Heart left ventricle (tissue), 16 donors: Measurements from ENCODE around the gene GPD1. TPM values are rescaled to one million over a fixed set of nuclear protein-coding genes. Genes with fewer than 3 reads are reported as not detected.
A peak's percentile ranks its signal among the peaks of the same experiment; 100 is the strongest.

Experiments used
- ATAC-seq, 4 donors: fragments of 200-7000 bp; cut with Tn5 transposase; one replicate each; pipeline ENCODE4 v1.9.1; 2020 to 2022; ENCODE audit warnings: moderate library complexity in 4 of 4, mild to moderate bottlenecking in 3 of 4, moderate number of reproducible peaks in 1 of 4
- DNase-seq, 5 donors: peaks; one replicate each; pipeline ENCODE4 v3.0.0-alpha.2; 2020
- H3K27ac ChIP-seq, 12 donors: fragments of 200-600 bp; sonication (generic) in 4 of 12; one replicate each; pipeline versions ENCODE4 v1.5.0 to v1.8.0; 2016 to 2022; ENCODE audit warnings: mild to moderate bottlenecking in 2 of 12
- H3K27me3 ChIP-seq, 9 donors: fragments of 200-600 bp; sonication (generic) in 2 of 9; one replicate each; pipeline versions ENCODE4 v1.5.1 to v1.8.0; 2016 to 2022; ENCODE audit warnings: mild to moderate bottlenecking in 3 of 9
- H3K36me3 ChIP-seq, 9 donors: fragments of 200-600 bp; sonication (generic) in 2 of 9; one replicate each; pipeline versions ENCODE4 v1.5.0 to v1.8.0; 2018 to 2022; ENCODE audit warnings: mild to moderate bottlenecking in 2 of 9
- H3K4me1 ChIP-seq, 12 donors: fragments of 200-600 bp; sonication (generic) in 4 of 12; one replicate each; pipeline versions ENCODE4 v1.5.0 to v1.8.0; 2016 to 2022; ENCODE audit warnings: mild to moderate bottlenecking in 3 of 12
- H3K4me3 ChIP-seq, 12 donors: fragments of 200-600 bp; sonication (generic) in 4 of 12; one replicate each; pipeline versions ENCODE4 v1.5.0 to v1.8.0; 2017 to 2022; ENCODE audit warnings: mild to moderate bottlenecking in 9 of 12, moderate library complexity in 4 of 12
- H3K9me3 ChIP-seq, 12 donors: fragments of 200-600 bp; sonication (generic) in 4 of 12; one replicate each; pipeline versions ENCODE4 v1.5.0 to v1.8.0; 2016 to 2022; ENCODE audit warnings: mild to moderate bottlenecking in 1 of 12
- POLR2A ChIP-seq, 2 donors: fragments of 450-650 bp; IDR thresholded peaks; one replicate each; pipeline ENCODE4 v1.6.1; 2017; ENCODE audit warnings: antibody characterized with exemption in 2 of 2, mild to moderate bottlenecking in 2 of 2, moderate library complexity in 2 of 2
- WGBS, 4 donors: extraction: QIAGEN DNeasy Blood & Tissue Kit in 2 of 4; methylation state at CpG; one replicate each; pipeline versions ENCODE4 v1.1.5 to v1.1.7; 2013 to 2018; 5-methylcytosine and 5-hydroxymethylcytosine counted together
- intact Hi-C, 10 donors: fragments of 100-400 bp; cut with DNase I; formaldehyde crosslinking; loops; one replicate each; pipeline versions ENCODE4 v1.11.1 to v1.14.2; 2022
- polyA plus RNA-seq, 2 donors: library from polyadenylated mRNA; stranded (reverse); fragments of 200-250 nt; gene quantifications; one replicate each; pipeline ENCODE4 v1.2.3, GENCODE V29; 2013
- total RNA-seq, 9 donors: library from RNA; depleted of rRNA in 2 of 9; stranded (reverse); fragments of >200 nt in 2 of 9; fragmentation: NEBNext Ultra II Directional in 3 of 9; extraction: Animal tissue kit (Norgen Biotek cat#: 25700) in 3 of 9; gene quantifications; one replicate each; pipeline versions ENCODE4 v1.1.0 to v1.2.4, GENCODE V29; 2016 to 2023
- TF ChIP-seq, protein P1 (sequence below), 12 donors: fragments of 200-600 bp; sonication (generic) in 4 of 12; IDR thresholded peaks; one replicate each; pipeline versions ENCODE4 v1.5.0 to v1.8.0; 2018 to 2022; ENCODE audit warnings: antibody characterized with exemption in 12 of 12, mild to moderate bottlenecking in 5 of 12
- donor health status: ischemic (EF 13 %, LVEDD 7.1; RV severe dilation, severe dysfunction).
- donor health status: healthy with polysubstance abuse.
- donor health status: DM: no; HTN: yes; CAD: no.
- donor health status: DM: no; HTN: no; CAD: no.
- donor health status: ischemic (EF 25% LVEDD 6.9; RV normal size, moderate dysfunction).
- donor health status: ischemic (EF 25% LVEDD 5.7; RV mildly dilated, moderate dysfunction).
- donor health status: healthy.
- donor health status: DM: yes; HTN: yes; CAD: no.
- donor health status: ischemic (EF 35%, LVEDD 5.7; RV mildly dilated, moderate dysfunction).
- donor health status: nonischemic (EF 11% LVEDD 7.7; RV severe dilation, severe dysfunction).
- donor health status: DM: yes; HTN: yes; CAD: no.
- donor health status: PGD.
- donor health status: ischemic (EF 29% LVEDD 5.4; RV normal size, mild dysfunction).
- donor health status: nonischemic (EF 23%, LVEDD 6.1; RV moderate dilation, normal function).

Gene GPD1
- total and polyA plus RNA-seq, 11 donors: 7.4 to 75.8 (median 10.0) TPM

DNA sequence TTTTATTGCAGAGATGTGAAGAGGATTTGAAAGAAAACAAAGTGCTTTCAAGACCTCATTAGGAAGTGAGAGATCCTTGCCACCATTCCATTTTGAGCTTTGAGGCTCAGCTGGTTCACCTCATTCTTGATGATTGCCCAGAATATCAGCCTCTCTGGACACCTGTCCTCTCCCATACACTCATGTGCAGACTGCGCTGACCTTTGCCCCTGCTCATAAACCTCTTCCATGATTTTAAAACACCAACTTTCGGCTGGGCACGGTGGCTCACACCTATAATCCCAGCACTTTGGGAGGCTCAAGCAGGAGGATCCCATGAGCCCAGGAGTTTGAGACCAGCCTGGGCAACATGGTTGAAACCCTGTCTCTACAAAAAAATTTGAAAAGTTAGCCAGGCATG lies 17.1 kb downstream of the GPD1 start:
- intact Hi-C loops: no loop called here
- H3K4me1 ChIP-seq: peaks cover 0 to 43% (median 17%) of the 10 kb centered on the region in 12 donors
- 94 to 98% (median 95%) methylated on average over 3 of the region's 3 CpGs for WGBS, 4 donors
- H3K27ac ChIP-seq: no peak overlapping the region
- no peak overlapping the region for H3K4me3 ChIP-seq
- peaks cover 0 to 80% (median 69%) of the 10 kb centered on the region in 9 donors for H3K36me3 ChIP-seq
- no peaks in the 10 kb centered on the region for H3K9me3 ChIP-seq
- DNase-seq: no peak
- no peak for ATAC-seq
- no peaks in the 10 kb centered on the region for H3K27me3 ChIP-seq
- TF ChIP-seq POLR2A (IDR thresholded peaks at IDR 0.05): no peak

- H3K27me3 ChIP-seq: no peaks in the 10 kb centered on the region
- H3K9me3 ChIP-seq: no peaks in the 10 kb centered on the region
- TF ChIP-seq, protein P1, sequence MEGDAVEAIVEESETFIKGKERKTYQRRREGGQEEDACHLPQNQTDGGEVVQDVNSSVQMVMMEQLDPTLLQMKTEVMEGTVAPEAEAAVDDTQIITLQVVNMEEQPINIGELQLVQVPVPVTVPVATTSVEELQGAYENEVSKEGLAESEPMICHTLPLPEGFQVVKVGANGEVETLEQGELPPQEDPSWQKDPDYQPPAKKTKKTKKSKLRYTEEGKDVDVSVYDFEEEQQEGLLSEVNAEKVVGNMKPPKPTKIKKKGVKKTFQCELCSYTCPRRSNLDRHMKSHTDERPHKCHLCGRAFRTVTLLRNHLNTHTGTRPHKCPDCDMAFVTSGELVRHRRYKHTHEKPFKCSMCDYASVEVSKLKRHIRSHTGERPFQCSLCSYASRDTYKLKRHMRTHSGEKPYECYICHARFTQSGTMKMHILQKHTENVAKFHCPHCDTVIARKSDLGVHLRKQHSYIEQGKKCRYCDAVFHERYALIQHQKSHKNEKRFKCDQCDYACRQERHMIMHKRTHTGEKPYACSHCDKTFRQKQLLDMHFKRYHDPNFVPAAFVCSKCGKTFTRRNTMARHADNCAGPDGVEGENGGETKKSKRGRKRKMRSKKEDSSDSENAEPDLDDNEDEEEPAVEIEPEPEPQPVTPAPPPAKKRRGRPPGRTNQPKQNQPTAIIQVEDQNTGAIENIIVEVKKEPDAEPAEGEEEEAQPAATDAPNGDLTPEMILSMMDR (IDR thresholded peaks at IDR 0.05): no peak
- TF ChIP-seq POLR2A (IDR thresholded peaks at IDR 0.05): no peak
- H3K4me1 ChIP-seq: peaks cover 0 to 38% (median 16%) of the 10 kb centered on the region in 12 donors
- intact Hi-C loops: no loop called here
- H3K4me3 ChIP-seq: no peak overlapping the region
- no peak overlapping the region for H3K27ac ChIP-seq
- ATAC-seq (no peak), DNase-seq (no peak)
- peaks cover 0 to 77% (median 68%) of the 10 kb centered on the region in 9 donors for H3K36me3 ChIP-seq
- WGBS, 4 donors: 75 to 94% (median 89%) methylated on average over 5 of the region's 5 CpGs
These were observed 17.8 kb downstream of the GPD1 start for GRCh38 chr12:50121641-50122040.

GRCh38 chr12:50123203-50123602 lies 19.4 kb downstream of the GPD1 start:
- no peaks in the 10 kb centered on the region for H3K9me3 ChIP-seq
- no peak overlapping the region for H3K4me3 ChIP-seq
- WGBS, 4 donors: 84 to 93% (median 86%) methylated on average over 2 of the region's 2 CpGs
- TF ChIP-seq POLR2A (IDR thresholded peaks at IDR 0.05): no peak
- TF ChIP-seq, protein P1 (IDR thresholded peaks at IDR 0.05): no peak
- peaks cover 0 to 84% (median 77%) of the 10 kb centered on the region in 9 donors for H3K36me3 ChIP-seq
- DNase-seq: no peak
- ATAC-seq: no peak
- H3K27me3 ChIP-seq: no peaks in the 10 kb centered on the region
- intact Hi-C loops: no loop called here
- H3K27ac ChIP-seq: no peak overlapping the region
- peaks cover 0 to 35% (median 12%) of the 10 kb centered on the region in 12 donors for H3K4me1 ChIP-seq

GRCh38 chr12:50127546-50127945 lies 23.7 kb downstream of the GPD1 start:
- H3K9me3 ChIP-seq: no peaks in the 10 kb centered on the region
- H3K27me3 ChIP-seq: no peaks in the 10 kb centered on the region
- DNase-seq (peak in 1 of 5 donors; percentile 63), ATAC-seq (peak; percentile 60 to 76 (median 71))
- intact Hi-C loops: no loop called here
- H3K27ac ChIP-seq: no peak overlapping the region
- H3K4me3 ChIP-seq: no peak overlapping the region
- H3K36me3 ChIP-seq: peaks cover 0 to 93% (median 75%) of the 10 kb centered on the region in 9 donors
- H3K4me1 ChIP-seq: peaks cover 0 to 45% (median 13%) of the 10 kb centered on the region in 12 donors
- 71 to 72% (median 72%) methylated on average over 2 of the region's 2 CpGs for WGBS, 4 donors
- TF ChIP-seq, protein P1 (IDR thresholded peaks at IDR 0.05): no peak
- no peak for TF ChIP-seq POLR2A (IDR thresholded peaks at IDR 0.05)

DNA sequence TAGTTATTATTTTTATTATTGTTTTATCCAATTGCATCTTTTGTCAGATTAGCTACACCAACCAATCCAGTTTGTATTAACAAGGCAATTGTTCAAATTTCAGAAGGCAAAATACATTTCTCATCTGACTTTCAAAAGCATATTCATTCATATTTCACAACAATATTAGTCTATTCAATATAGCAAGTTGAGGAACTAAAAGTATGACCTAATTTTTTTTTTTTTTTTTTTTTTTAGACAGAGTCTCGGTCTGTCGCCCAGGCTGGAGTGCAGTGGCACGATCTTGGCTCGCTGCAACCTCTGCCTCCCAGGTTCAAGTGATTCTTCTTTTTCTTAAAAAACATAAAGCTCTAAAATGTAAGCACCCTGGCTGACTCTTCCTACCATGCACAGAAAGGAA lies 25.5 kb downstream of the GPD1 start:
- intact Hi-C loops: no loop called here
- ATAC-seq (no peak), DNase-seq (no peak)
- H3K9me3 ChIP-seq: no peaks in the 10 kb centered on the region
- H3K27ac ChIP-seq: no peak overlapping the region
- peaks cover 0 to 50% (median 14%) of the 10 kb centered on the region in 12 donors for H3K4me1 ChIP-seq
- H3K4me3 ChIP-seq: no peak overlapping the region
- WGBS, 4 donors: 66 to 87% (median 78%) methylated on average over 4 of the region's 4 CpGs
- TF ChIP-seq, protein P1 (IDR thresholded peaks at IDR 0.05): no peak
- TF ChIP-seq POLR2A (IDR thresholded peaks at IDR 0.05): no peak
- H3K27me3 ChIP-seq: no peaks in the 10 kb centered on the region
- peaks cover 0 to 94% (median 76%) of the 10 kb centered on the region in 9 donors for H3K36me3 ChIP-seq
